ENCODE measurements around the gene SLC25A42.

Gene SLC25A42

GRCh38 chr19:19111967-19112580, 48.3 kb downstream of the SLC25A42 start:
- H3K9me3 ChIP-seq (ENCODE audit: severe bottlenecking), result no peaks in the 10 kb centered on the region
- H3K36me3 ChIP-seq (ENCODE audit: low read depth), result no peaks in the 10 kb centered on the region
- H3K27me3 ChIP-seq (ENCODE audit: insufficient read depth, poor library complexity, severe bottlenecking), result peaks cover 7% of the 10 kb centered on the region
- H3K4me1 ChIP-seq (ENCODE audit: insufficient read depth, poor library complexity, severe bottlenecking), result no peaks in the 10 kb centered on the region
- no peak for DNase-seq (ENCODE audit: low spot score)
- H3K4me3 ChIP-seq (ENCODE audit: severe bottlenecking), result no peak overlapping the region
- ATAC-seq (ENCODE audit: low read depth), result no peak
- H3K27ac ChIP-seq (ENCODE audit: poor library complexity, severe bottlenecking), result no peak overlapping the region
- TF ChIP-seq CTCF (IDR thresholded peaks at IDR 0.05; ENCODE audit: poor library complexity, severe bottlenecking), result no peak

GRCh38 chr19:19113040-19113626, 49.3 kb downstream of the SLC25A42 start:
- Histone ChIP-seq H3K36me3 (ENCODE audit: low read depth) (no peaks in the 10 kb centered on the region), H3K27me3 (ENCODE audit: insufficient read depth, poor library complexity, severe bottlenecking) (peaks cover 7% of the 10 kb centered on the region), H3K27ac (ENCODE audit: poor library complexity, severe bottlenecking) (no peak overlapping the region), H3K4me1 (ENCODE audit: insufficient read depth, poor library complexity, severe bottlenecking) (no peaks in the 10 kb centered on the region), H3K4me3 (ENCODE audit: severe bottlenecking) (no peak overlapping the region), H3K9me3 (ENCODE audit: severe bottlenecking) (no peaks in the 10 kb centered on the region)
- TF ChIP-seq CTCF (IDR thresholded peaks at IDR 0.05; ENCODE audit: poor library complexity, severe bottlenecking), result no peak
- DNase-seq (ENCODE audit: low spot score), result no peak
- peak; percentile 56 for ATAC-seq (ENCODE audit: low read depth)

DNA sequence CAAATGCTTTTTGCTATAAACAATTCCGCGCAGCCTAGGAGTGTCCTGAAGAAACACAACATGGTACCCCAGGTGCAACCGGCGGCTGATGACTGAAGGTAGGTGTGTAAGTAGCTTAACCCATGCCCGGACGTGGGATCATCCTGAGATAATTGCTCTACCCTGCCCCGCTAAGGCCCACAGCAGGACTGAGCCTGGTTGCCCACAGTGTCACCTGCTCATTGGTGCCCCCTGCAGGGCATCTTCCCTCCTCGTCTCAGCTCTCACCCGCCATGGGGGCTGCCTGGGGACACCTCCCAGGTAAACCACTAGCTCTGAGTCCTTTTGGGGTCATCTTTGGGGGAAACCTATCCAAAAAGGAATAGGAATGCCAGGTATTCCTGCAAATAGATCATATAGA, 52.2 kb downstream of the SLC25A42 start:
- DNase-seq (ENCODE audit: low spot score), result no peak

DNA sequence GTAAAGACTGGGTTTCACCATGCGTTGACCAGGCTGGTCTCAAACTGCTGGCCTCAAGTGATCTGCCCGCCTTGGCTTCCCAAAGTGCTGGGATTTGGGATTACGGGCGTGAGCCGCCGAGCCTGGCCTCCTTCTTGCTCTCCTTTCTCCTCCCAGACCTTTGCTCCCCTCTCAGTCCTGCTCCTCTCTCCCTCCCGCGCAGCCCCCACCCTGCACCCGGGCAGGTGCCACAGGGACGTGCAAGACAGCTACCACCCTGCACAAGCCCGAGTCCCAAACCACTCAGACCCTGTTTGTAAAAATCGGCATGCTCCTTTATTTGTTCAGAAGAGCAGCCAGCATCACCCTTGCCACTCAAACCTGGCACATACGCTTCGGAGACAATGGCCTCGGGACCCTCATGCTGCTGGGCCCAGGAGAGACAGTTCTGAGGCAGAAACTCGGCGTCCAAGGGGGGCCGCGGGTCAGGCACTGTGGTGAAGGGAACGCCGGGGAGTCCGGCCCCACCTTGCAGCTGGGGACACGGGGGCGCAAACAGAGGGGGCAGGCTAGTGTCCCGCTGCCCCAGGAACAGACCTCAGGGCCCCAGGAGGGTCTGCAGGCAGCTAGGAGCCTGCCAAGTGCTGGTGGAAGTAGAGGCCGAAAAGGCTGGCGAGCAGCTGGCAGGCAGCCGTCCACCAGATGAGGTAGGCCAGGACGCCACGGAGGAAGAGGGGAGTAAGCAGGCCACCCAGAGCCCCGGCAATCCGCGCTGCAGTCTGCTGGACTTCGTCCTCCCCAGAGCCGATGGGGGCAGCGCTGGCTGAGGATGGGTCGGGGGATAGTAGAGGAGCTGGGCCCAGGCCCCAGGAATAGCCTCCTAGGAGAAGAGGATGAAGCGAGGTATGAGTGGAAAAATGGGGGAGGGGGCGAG, 55.8 kb downstream of the SLC25A42 start:
- H3K36me3 ChIP-seq (ENCODE audit: low read depth), result peaks cover 26% of the 10 kb centered on the region
- H3K4me3 ChIP-seq (ENCODE audit: severe bottlenecking), result no peak overlapping the region
- no peak for DNase-seq (ENCODE audit: low spot score)
- no peak for TF ChIP-seq CTCF (IDR thresholded peaks at IDR 0.05; ENCODE audit: poor library complexity, severe bottlenecking)
- no peak for ATAC-seq (ENCODE audit: low read depth)
- H3K4me1 ChIP-seq (ENCODE audit: insufficient read depth, poor library complexity, severe bottlenecking), result no peaks in the 10 kb centered on the region
- no peaks in the 10 kb centered on the region for H3K27me3 ChIP-seq (ENCODE audit: insufficient read depth, poor library complexity, severe bottlenecking)
- H3K27ac ChIP-seq (ENCODE audit: poor library complexity, severe bottlenecking), result no peak overlapping the region
- H3K9me3 ChIP-seq (ENCODE audit: severe bottlenecking), result peaks cover 11% of the 10 kb centered on the region

More for the DNA sequence above, 52.2 kb downstream of the SLC25A42 start:
- no peaks in the 10 kb centered on the region for H3K4me1 ChIP-seq (ENCODE audit: insufficient read depth, poor library complexity, severe bottlenecking)
- no peak for ATAC-seq (ENCODE audit: low read depth)
- peaks cover 7% of the 10 kb centered on the region; the same call in 1 of the 2 replicates for H3K36me3 ChIP-seq (ENCODE audit: low read depth)
- no peaks in the 10 kb centered on the region for H3K9me3 ChIP-seq (ENCODE audit: severe bottlenecking)
- no peak overlapping the region for H3K27ac ChIP-seq (ENCODE audit: poor library complexity, severe bottlenecking)
- no peak overlapping the region for H3K4me3 ChIP-seq (ENCODE audit: severe bottlenecking)
- TF ChIP-seq CTCF (IDR thresholded peaks at IDR 0.05; ENCODE audit: poor library complexity, severe bottlenecking), result peak; percentile 8
- peaks cover under 1% of the 10 kb centered on the region for H3K27me3 ChIP-seq (ENCODE audit: insufficient read depth, poor library complexity, severe bottlenecking)

All from RWPE2 (cell line).